ENCODE results near the gene MLLT3. TPM values are rescaled to one million over a fixed set of nuclear protein-coding genes. Genes with fewer than 3 reads are reported as not detected.

MLLT3 gene
- total and polyA plus RNA-seq, 2 of the 13 experiments (the other 11 are each of a cell fraction or from before 2014, with no cell fraction given): 12.3 to 12.6 TPM

DNA sequence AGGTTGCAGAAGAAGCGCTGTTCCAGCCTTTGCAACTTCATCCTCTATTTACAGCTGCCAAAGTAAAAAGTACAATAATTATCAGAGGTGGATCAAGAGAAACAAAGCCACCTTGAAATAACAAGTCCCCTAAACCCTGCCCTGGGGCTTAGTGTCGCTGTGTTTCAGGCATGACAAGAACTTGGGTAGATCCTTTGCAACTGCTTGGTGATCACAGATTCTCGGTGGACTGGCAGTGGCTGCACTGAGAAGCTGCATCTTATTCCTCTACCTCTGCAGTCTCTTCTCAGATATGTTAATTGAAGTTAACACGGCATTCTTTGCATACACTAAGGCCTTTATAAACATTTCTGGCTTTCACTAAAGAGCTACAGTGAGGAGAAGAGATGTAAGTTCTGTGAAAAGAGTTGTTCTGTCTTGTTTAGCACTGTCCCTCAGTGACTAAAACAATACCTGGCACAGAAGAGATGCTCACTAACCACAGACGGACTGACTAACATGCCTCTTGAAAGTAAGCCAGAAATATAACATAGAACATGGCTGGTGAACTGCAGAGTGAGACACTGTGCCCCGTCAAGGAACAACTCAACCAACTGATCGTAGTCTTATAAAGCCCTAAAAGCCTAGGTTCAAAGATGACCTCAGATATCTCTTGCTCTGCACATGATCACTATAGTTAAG lies 144.2 kb downstream of the MLLT3 start:
- ChIA-PET POLR2A (no interaction called here), CTCF (ENCODE audit: low intra/inter-chr PET ratio, low total read pairs) (no interaction called here)
- H4K20me1 ChIP-seq (ENCODE audit: insufficient read depth, low read length): no peaks in the 10 kb centered on the region
- no peak overlapping the region for H3K9ac ChIP-seq (ENCODE audit: insufficient read depth, low read depth, low read length)
- 51% methylated on average over 7 of the region's 7 CpGs for WGBS (ENCODE audit: low lambda C conversion rate)
- no peak overlapping the region for H3K4me3 ChIP-seq (replicated peaks in 1 of 3; ENCODE audit: insufficient read depth in 1 of 3, low read depth in 2 of 3, low read length in 3 of 3)
- H3K79me2 ChIP-seq (ENCODE audit: insufficient read depth, low read length): peaks cover 2% of the 10 kb centered on the region
- H3K4me2 ChIP-seq (ENCODE audit: low read depth, low read length): no peak overlapping the region
- in situ Hi-C loops (cut with HindIII; ENCODE audit: extremely low pct_ligation_motif_present, low pct_unique_long_range_greater_than_20kb): no loop called here
- ATAC-seq (no peak; the same call in 2 of the 3 replicates), FAIRE-seq (no peak), DNase-seq (ENCODE audit: low spot score) (no peak)
- intact Hi-C loops (cut with micrococcal nuclease; ENCODE audit: unreplicated experiment): loop anchor here (5.0 kb wide), 1 partner anchor 144 kb away; the partner anchor contains the start of gene MLLT3
- H3K27me3 ChIP-seq (ENCODE audit: control insufficient read depth in 1 of 2, insufficient read depth in 2 of 2, low read length in 2 of 2): no peaks in the 10 kb centered on the region
- no peaks in the 10 kb centered on the region for H3K36me3 ChIP-seq (replicated peaks in 1 of 2; ENCODE audit: control insufficient read depth in 1 of 2, insufficient read depth in 2 of 2, low read length in 2 of 2)
- no peaks in the 10 kb centered on the region for H3K9me3 ChIP-seq (ENCODE audit: low read length)
- BruUV-seq (replicated peaks): no TSS peak
- no peak overlapping the region for H2AFZ ChIP-seq (ENCODE audit: low read length)
- H3K4me1 ChIP-seq (ENCODE audit: insufficient read depth, low read length): peaks cover 46% of the 10 kb centered on the region
- TF ChIP-seq HDAC2 (CRISPR knock-in tag; IDR thresholded peaks at IDR 0.05) (no peak), KAT7 (CRISPR knock-in tag; IDR thresholded peaks at IDR 0.05; ENCODE audit: borderline replicate concordance) (no peak), ZNF589 (CRISPR knock-in tag; conservative IDR thresholded peaks at IDR 0.05) (no peak), ZNF101 (CRISPR knock-in tag; IDR thresholded peaks at IDR 0.05; ENCODE audit: borderline replicate concordance, low read depth) (no peak), ZSCAN30 (CRISPR knock-in tag; IDR thresholded peaks at IDR 0.05) (no peak), ELF1 (CRISPR knock-in tag; IDR thresholded peaks at IDR 0.05) (no peak)
- TF ChIP-seq, protein P1, sequence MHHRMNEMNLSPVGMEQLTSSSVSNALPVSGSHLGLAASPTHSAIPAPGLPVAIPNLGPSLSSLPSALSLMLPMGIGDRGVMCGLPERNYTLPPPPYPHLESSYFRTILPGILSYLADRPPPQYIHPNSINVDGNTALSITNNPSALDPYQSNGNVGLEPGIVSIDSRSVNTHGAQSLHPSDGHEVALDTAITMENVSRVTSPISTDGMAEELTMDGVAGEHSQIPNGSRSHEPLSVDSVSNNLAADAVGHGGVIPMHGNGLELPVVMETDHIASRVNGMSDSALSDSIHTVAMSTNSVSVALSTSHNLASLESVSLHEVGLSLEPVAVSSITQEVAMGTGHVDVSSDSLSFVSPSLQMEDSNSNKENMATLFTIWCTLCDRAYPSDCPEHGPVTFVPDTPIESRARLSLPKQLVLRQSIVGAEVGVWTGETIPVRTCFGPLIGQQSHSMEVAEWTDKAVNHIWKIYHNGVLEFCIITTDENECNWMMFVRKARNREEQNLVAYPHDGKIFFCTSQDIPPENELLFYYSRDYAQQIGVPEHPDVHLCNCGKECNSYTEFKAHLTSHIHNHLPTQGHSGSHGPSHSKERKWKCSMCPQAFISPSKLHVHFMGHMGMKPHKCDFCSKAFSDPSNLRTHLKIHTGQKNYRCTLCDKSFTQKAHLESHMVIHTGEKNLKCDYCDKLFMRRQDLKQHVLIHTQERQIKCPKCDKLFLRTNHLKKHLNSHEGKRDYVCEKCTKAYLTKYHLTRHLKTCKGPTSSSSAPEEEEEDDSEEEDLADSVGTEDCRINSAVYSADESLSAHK (CRISPR knock-in tag; IDR thresholded peaks at IDR 0.05; ENCODE audit: borderline replicate concordance): no peak
- H3K27ac ChIP-seq (ENCODE audit: extremely low read length, insufficient read depth, low read length): peak overlapping the region; percentile 67

All from HepG2 (cell line).